Dermis microvascular lymphatic vessel endothelial cell (primary cell): Measurements from ENCODE around the gene TMEM63A. TPM values are rescaled to one million over a fixed set of nuclear protein-coding genes. Genes with fewer than 3 reads are reported as not detected.
"Not testable (repeated sequence)": the region's sequence is repeated elsewhere in the genome, so short reads cannot be mapped to it uniquely, and the experiment has no call there.

Experiments used
- DNase-seq, 2 donors: peaks; one replicate each; pipeline versions ENCODE4 v3.0.0 to v3.0.0-alpha.2; 2010; ENCODE audit warnings: low read depth in 2 of 2
- total RNA-seq: library from RNA; depleted of rRNA; stranded (reverse); fragments of >200 nt; gene quantifications from 2 replicates; pipeline ENCODE4 v1.2.1, GENCODE V29; 2014

The TMEM63A gene
- total RNA-seq, 1 donor from 2014 or later, result 3.6 TPM

DNA sequence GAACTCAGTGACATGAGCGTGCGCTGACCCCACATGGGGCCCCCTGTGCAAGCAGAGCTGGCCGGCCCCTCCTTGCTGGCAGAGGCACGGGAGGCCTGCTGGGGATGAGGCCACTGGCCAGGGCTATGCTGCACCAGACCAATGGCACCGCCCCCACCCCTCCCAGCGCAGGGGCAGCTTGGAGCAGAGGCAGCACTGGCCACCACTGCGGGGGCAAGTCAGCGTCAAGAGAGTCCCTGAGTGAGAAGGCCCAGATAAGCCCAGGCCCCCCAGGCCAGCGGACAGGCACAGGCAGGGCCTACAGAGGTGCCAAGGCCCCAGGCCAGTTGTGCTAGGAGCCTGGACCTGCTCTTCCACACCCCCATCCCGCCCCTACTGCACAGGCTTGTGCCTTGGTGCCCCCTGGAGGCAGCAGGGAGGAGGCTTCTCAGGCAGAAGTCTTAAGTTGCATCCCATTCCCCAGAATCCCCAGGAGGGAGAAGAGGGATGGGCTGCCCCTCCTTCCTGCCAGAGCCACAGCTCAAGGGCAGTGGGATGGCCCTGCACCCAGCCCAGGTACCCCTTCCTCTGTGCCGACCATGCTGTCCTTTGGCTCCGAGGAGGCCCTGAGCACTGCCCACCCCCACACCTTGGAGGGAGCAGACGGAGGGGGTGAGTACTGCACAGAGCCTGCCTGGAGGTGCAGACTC is 36.5 kb downstream of the TMEM63A start:
- peak; percentile 55 to 82 for DNase-seq

DNA sequence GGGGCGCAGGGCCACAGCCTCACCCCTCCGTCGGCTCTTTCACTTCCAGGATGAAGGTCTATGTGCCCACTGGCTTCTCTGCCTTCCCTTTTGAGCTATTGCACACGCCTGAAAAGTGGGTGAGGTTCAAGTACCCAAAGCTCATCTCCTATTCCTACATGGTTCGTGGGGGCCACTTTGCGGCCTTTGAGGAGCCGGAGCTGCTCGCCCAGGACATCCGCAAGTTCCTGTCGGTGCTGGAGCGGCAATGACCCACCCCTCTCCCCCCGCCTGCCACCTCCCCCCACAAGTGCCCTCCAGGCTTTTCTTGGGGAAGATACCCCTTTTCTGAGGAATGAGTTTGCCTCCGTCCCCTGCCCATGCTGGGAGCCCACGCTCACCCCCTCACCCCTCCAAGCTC is 37.1 kb downstream of the TMEM63A start:
- no peak for DNase-seq

- DNase-seq, result no peak
Measured at GRCh38 chr1:225844236-225845061, 37.7 kb downstream of the TMEM63A start.

GRCh38 chr1:225843426-225843795 is 38.8 kb downstream of the TMEM63A start:
- DNase-seq, result no peak

DNA sequence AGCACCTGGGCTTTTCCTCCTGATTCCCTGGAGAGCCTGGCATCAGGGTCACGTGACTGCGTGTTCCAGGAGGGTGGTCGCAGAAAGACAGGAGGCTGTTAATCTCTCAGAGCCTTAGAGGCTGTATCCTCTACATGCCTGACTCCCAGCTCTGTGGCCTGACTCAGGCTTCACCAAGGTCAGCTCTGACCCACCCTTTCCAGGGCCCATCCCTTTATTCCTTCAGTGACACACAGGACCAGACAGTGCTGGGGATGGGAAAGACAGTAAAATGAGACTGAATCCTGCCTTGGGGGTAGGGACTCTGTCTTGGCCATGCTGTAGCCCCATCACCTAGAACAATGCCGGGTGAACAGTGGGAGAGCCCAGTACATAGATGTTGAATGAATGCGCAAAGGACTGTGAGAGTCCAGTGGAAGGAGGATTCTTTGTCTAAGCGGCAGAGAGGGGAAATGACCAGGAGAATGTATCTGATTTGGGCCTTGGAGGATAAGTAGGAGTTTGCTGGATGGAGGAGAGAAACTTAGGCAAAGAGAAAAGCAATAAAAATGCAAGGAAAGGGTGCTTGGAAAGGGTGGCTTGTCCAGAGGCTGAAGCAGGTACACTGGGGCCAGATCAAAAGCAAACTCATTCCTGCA is 39.3 kb downstream of the TMEM63A start:
- no peak for DNase-seq

DNA sequence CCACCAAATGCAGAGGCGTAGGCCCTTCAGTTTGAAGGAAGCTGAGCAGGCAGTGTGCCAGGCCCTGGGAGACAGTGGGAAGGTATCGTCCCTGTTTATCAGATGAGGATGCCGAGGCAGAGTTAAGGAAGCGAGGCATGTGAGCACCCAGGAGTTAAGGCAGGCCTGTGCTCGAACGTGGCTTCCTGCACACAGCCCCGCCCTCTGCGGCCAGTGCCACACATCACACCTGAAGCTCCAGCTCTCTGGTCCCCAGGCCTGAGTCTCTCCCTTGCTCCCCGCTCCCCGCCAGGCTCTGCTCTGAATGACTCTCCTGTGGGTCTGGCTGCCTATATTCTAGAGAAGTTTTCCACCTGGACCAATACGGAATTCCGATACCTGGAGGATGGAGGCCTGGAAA is 40.1 kb downstream of the TMEM63A start:
- DNase-seq, result no peak

DNA sequence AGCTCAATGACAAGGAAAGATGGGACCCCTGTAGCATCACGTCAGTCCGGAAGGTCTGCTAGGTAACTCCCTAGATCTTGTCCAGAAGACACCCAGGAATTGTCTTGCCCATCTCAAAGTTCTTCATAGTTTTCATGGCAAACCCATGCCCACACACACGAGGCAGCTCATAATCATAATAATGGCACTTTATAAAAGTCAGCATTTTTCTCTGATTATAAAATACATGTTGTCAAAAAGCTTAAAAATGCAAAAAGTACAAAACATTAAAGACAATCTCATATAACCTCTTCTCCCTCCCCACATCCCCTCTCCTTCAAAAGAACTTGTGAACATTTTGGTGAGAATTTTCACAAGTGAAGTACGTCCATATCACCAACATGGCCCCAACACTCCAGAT is 41.5 kb downstream of the TMEM63A start:
- no peak for DNase-seq

- DNase-seq, result no peak
Measured at GRCh38 chr1:225840223-225840610, 42.0 kb downstream of the TMEM63A start.

- DNase-seq, result no peak
Measured at GRCh38 chr1:225838793-225839192, 43.4 kb downstream of the TMEM63A start.

DNA sequence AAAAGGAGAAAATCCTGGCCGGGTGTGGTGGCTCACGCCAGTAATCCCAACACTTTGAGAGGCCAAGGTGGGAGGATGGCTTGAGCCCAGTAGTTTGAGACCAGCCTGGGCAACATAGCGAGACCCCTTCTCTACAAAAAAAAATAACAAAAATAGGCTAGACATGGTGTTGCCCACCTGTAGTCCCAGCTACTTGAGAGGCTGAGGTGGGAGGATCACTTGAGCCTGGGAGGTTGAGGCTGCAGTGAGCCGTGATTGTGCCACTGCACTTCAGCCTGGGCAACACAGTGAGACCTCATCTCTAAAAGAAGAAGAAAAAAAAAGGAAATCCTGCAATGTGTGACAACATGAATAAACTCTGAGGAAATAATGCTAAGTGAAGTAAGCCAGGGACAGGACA is 45.9 kb downstream of the TMEM63A start:
- DNase-seq, result not testable (repeated sequence)

DNA sequence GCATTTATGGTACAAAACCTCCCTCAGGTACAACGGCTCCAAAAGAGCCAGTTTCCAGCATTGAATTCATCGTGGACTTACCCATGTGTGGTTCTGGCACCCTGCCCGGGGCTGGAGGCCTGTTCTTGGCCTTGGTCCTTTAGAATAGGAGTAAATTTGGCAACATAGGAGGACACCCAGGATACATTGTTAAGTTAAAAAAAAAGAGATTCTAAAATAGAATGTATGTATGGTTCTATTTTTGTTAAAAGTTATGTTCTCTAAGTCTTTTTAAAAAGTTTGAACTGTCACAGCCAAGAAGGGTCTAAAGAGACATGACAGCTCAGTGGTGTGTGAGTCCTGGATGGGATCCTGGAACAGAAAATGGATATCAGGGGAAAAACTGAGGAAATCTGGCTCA is 46.3 kb downstream of the TMEM63A start:
- no peak for DNase-seq

DNA sequence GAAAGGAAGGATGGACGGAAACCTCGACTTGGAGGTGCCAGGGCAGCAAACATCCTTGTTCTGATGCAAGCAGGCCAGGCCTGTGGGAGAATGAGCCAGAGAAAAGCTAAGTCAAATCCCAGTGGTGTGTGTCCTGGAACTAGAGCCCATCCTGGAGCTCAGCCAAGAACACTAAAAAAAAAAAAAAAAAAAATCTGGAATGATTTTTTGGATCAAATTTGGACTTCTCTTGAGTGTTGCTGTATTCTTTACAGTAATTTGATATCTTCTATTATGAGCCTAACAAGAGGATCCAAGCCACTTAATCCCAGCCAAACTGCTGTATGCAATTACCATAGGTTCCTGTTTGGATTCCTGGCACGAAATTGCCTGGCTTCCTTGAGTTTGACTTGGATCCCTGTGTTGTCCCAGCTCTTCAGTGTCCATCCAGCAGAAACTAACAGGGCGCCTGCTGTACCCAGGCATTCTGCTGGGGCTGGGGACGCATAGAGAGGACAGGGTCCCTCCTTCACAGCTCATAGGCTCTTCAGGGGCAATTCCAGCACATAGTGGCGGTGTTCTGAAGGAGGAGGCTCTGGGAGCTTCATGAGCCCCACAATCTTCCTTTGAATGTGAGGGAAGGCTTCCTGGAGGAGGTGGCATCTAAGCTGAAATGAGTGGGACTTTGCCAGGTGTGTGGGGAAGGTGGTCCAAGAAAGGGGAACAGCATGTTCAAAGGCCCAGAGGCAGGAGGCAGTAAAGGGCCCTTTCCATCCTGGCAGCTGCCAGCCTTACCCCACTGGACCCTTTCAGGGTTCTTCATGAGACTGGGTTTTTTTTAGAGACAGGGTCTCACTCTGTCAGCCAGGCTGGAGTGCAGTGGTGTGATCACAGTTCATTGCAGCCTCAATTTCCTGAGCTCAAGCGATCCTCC is 47.5 kb downstream of the TMEM63A start:
- DNase-seq, result no peak

GRCh38 chr1:225830841-225831240 is 51.3 kb downstream of the TMEM63A start:
- DNase-seq, result no peak

DNA sequence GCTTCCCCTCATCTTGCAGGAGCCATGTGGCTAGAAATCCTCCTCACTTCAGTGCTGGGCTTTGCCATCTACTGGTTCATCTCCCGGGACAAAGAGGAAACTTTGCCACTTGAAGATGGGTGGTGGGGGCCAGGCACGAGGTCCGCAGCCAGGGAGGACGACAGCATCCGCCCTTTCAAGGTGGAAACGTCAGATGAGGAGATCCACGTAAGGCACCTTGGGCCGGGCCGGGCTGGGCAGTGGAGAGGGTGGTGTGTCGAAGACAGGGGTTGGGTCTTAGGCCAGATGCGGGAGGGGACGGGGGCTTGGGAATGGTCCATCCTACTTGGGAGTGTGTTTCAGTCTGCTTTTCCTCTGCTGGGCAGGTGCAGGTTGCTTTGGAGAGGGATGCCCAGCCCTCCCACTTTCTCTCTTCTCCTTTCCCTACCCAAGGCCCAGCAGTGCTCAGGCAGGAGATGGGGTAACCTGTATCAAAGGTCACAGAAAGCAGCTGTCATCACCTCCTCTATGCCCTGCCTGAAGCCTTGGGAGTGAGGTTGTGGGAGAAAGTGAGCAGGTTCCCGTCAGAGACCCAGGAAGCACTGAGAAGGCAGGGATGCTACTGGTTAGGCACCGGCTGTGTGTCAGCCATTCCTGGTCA is 53.4 kb downstream of the TMEM63A start:
- DNase-seq, result no peak

DNA sequence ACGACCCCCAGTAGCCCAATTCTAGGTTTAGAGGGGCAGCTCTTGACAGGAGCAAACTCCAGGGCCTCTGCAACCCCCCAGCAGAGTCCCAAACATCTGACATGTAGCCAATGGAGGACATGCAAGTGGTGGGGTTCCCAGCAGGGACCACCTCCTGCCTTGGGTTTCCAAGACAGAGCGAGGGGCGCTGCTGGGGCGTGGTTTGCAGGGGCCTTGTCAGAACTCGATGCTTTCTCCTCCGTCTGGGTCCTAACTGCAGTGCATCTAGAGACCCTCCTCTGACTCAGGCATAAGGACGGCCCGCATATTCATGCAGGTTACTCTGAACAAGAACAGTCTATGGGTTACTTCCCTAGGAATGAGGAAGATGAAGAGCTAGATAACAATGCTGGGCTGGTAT is 55.1 kb downstream of the TMEM63A start:
- no peak for DNase-seq

DNA sequence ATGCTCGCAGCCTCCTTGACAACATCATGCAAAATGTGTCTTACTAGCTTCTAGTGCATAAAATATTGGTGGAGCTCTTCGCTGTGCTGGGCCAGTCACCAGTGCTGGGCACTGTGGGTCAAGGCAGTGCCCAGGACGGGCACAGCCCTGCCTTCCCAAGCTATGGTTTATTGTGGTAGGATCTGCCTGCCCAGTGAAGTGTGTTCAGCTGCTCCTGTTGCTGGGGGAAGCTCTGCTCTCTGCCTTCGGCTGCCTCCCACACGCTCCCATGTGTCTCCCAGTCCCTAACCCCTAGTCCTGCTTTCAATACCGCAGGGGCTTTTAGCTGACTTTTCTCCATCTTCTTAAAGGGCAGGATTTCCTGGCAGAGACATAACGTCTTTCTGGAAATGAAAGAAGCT is 56.6 kb downstream of the TMEM63A start:
- no peak for DNase-seq

- DNase-seq, result no peak
Measured at GRCh38 chr1:225825078-225825477, 57.1 kb downstream of the TMEM63A start.

- DNase-seq, result no peak
Measured at GRCh38 chr1:225824533-225824941, 57.6 kb downstream of the TMEM63A start.

DNA sequence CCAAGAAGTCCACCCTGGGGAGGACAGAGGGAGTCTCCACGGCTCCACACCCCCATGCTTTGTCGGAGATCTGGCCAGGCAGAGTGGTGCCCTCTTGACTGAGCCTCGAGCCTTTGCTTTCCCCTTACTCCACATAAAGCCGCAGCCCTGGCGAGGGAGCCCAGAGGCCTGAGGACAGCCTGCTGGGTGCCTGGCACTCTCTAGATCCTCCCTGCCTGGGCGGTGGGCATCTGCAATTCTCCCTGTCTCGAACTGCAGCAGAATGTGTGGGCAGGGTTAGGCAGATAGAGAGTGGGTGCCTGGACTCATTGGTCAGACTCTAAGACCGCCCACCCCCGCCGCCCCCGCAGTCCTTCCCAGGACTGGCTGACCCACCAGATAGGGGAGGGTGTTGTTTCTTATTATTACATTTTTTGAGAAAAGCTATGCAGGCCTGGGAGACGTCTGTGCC is 58.3 kb downstream of the TMEM63A start:
- DNase-seq, result no peak

DNA sequence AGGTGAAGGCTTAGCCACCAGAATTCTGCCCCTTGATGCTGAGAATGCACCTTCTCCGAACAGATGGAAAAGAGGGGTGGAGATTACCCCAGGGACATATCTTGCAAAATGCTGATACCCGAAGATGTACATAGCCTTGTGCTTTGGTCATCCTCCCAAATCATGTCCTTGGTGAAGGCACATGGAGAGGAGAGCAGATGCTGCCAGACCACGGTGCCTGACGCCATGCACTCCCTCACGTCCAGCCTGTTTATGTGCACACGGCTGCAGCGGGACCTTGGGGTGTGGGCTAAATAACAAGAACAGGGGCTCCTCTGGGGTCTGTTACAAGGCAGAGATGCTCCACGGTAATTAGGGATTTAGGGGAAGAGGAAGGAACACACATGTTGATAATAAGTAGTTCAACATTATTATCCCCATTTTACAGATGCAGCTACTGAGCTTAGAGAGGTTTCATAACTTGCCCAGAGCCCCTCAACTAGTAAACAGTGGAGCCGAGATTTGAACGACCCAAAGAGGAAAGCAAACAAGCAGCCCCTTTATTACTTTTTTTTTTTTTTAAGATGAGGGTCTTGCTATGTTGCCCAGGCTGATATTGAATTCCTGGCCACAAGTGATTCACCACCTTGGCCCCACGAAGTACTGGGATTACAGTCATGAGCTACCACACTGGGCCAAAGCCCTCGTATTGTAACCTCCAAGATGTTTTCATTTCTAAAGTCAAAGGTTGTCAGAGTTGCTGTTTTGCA is 59.4 kb downstream of the TMEM63A start:
- no peak for DNase-seq
